Measurements from ENCODE around the gene AP2B1. TPM values are rescaled to one million over a fixed set of nuclear protein-coding genes. Genes with fewer than 3 reads are reported as not detected.

The AP2B1 gene
- total RNA-seq, 1 donor from 2014 or later: 187 TPM

DNA sequence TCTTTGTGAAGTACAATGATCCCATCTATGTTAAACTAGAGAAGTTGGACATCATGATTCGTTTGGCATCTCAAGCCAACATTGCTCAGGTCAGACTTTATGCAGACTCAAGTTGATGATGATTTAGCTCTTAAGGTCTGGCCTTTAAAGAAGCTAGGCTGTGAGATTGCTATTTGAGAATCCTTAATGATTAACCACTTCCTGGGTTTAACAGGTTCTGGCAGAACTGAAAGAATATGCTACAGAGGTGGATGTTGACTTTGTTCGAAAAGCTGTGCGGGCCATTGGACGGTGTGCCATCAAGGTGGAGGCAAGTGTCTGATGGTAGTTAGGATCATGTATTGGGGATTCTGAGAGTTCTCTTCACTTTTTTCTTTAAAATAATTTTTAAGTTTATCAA is 40.3 kb downstream of the AP2B1 start:
- TF ChIP-seq CTCF (IDR thresholded peaks at IDR 0.05): no peak
- no peak overlapping the region for H3K4me3 Mint-ChIP-seq (ENCODE audit: unreplicated experiment)

GRCh38 chr17:35630530-35631148 is 43.5 kb downstream of the AP2B1 start:
- Mint-ChIP-seq H3K4me3 (ENCODE audit: unreplicated experiment) (no peak overlapping the region), H3K9me3 (ENCODE audit: low read depth) (no peaks in the 10 kb centered on the region), H3K27me3 (ENCODE audit: low read depth) (no peaks in the 10 kb centered on the region), H3K4me1 (ENCODE audit: low read depth) (peaks cover 8% of the 10 kb centered on the region), H3K36me3 (ENCODE audit: low read depth) (peaks cover 22% of the 10 kb centered on the region), H3K27ac (ENCODE audit: unreplicated experiment) (peak overlapping the region; percentile 63)
- no peak for TF ChIP-seq CTCF (IDR thresholded peaks at IDR 0.05)
- DNase-seq (ENCODE audit: low spot score): no peak

More for the DNA sequence above, 40.3 kb downstream of the AP2B1 start:
- Mint-ChIP-seq H3K27ac (ENCODE audit: unreplicated experiment) (no peak overlapping the region), H3K27me3 (ENCODE audit: low read depth) (no peaks in the 10 kb centered on the region), H3K4me1 (ENCODE audit: low read depth) (peaks cover 8% of the 10 kb centered on the region), H3K9me3 (ENCODE audit: low read depth) (no peaks in the 10 kb centered on the region), H3K36me3 (ENCODE audit: low read depth) (peaks cover 23% of the 10 kb centered on the region)
- no peak for DNase-seq (ENCODE audit: low spot score)

DNA sequence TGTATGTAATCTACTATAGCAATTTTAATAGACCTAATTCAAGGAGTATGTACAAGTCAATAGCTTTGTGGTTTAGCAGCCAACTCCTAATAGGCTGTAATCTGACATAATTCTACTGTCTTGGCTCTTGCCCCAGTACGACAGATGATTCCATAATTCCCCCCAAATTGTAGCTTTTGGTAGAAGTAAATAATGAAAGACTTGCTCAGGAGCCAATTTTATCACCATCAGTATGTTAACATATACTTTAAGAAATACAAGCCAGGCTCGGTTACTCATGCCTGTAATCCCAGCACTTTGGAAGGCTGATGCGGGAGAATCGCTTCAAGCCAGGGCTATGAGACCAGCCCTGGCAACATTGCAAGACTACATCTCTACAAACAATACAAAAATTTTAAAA is 53.9 kb downstream of the AP2B1 start:
- no peaks in the 10 kb centered on the region for H3K4me1 Mint-ChIP-seq (ENCODE audit: low read depth)
- H3K27ac Mint-ChIP-seq (ENCODE audit: unreplicated experiment): no peak overlapping the region
- no peak for DNase-seq (ENCODE audit: low spot score)
- H3K27me3 Mint-ChIP-seq (ENCODE audit: low read depth): no peaks in the 10 kb centered on the region
- no peaks in the 10 kb centered on the region for H3K9me3 Mint-ChIP-seq (ENCODE audit: low read depth)
- H3K36me3 Mint-ChIP-seq (ENCODE audit: low read depth): peaks cover 22% of the 10 kb centered on the region
- no peak overlapping the region for H3K4me3 Mint-ChIP-seq (ENCODE audit: unreplicated experiment)
- TF ChIP-seq CTCF (IDR thresholded peaks at IDR 0.05): no peak

DNA sequence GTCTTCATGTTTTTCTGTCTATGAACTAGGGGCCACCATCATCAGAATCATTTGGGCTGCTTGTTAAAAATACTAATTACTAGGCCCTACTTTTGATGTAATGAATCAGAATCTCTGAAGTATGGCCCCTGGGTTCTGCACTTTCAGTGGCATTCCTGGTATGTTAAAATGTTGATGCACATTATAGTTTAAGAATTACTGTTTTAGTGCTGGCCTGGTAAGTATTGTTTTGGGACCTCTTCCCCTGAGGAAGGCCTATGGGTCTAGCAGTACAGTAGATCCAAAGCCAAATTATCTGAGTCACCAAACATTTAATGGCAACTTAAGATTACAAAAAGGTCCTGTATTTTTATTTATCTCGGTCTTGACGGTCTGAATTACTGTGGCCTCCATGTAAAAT is 58.8 kb downstream of the AP2B1 start:
- TF ChIP-seq CTCF (IDR thresholded peaks at IDR 0.05): no peak
- peaks cover 17% of the 10 kb centered on the region for H3K36me3 Mint-ChIP-seq (ENCODE audit: low read depth)
- no peaks in the 10 kb centered on the region for H3K4me1 Mint-ChIP-seq (ENCODE audit: low read depth)
- no peak overlapping the region for H3K27ac Mint-ChIP-seq (ENCODE audit: unreplicated experiment)
- DNase-seq (ENCODE audit: low spot score): no peak
- no peaks in the 10 kb centered on the region for H3K9me3 Mint-ChIP-seq (ENCODE audit: low read depth)
- no peaks in the 10 kb centered on the region for H3K27me3 Mint-ChIP-seq (ENCODE audit: low read depth)
- H3K4me3 Mint-ChIP-seq (ENCODE audit: unreplicated experiment): no peak overlapping the region

- no peak overlapping the region for H3K4me3 Mint-ChIP-seq (ENCODE audit: unreplicated experiment)
- DNase-seq (ENCODE audit: low spot score): no peak
- no peaks in the 10 kb centered on the region for H3K27me3 Mint-ChIP-seq (ENCODE audit: low read depth)
- no peak for TF ChIP-seq CTCF (IDR thresholded peaks at IDR 0.05)
- no peaks in the 10 kb centered on the region for H3K4me1 Mint-ChIP-seq (ENCODE audit: low read depth)
- peaks cover 18% of the 10 kb centered on the region for H3K36me3 Mint-ChIP-seq (ENCODE audit: low read depth)
- H3K9me3 Mint-ChIP-seq (ENCODE audit: low read depth): no peaks in the 10 kb centered on the region
- H3K27ac Mint-ChIP-seq (ENCODE audit: unreplicated experiment): no peak overlapping the region
Observed at GRCh38 chr17:35651467-35651866, 64.3 kb downstream of the AP2B1 start.
